Superior temporal gyrus (tissue), 1 donor: Measurements from ENCODE around the gene ELANE.
"Not testable (repeated sequence)": the region's sequence is repeated elsewhere in the genome, so short reads cannot be mapped to it uniquely, and the experiment has no call there.

Experiments
- DNase-seq: peaks from one replicate; pipeline ENCODE4 v3.0.0-alpha.2; 2016; ENCODE audit errors: extremely low spot score

ELANE gene

DNA sequence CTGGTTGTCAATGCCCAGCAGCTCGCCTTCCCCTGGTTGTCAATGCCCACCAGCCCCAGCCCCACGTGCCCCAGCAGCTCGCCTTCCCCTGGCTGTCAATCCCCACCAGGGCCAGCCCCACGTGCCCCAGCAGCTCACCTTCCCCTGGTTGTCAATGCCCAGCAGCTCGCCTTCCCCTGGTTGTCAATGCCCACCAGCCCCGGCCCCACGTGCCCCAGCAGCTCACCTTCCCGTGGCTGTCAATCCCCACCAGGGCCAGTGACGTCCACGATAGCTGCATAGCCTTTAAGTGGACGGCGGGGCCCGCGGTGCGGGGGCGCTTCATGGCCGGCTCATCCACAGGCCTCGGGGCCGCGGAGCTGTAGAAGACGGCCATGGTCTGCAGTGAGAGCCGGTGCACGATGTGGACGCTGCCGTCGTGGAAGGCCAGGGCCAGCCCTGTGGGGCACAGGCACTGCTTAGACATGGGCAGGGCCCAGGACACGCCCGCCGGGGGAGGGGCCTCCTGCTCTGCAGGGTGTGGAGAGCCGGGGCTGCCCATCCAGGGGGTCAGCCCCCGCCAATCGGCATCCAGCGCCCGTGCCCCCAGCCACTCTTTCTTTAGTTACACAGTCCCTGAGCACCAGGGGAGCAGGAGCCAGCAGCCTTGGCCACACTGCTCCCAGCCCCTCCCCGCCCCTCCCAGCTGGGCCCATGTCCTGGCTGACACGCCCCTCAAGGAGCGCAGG is 27.8 kb downstream of the ELANE start:
- DNase-seq: no peak

DNA sequence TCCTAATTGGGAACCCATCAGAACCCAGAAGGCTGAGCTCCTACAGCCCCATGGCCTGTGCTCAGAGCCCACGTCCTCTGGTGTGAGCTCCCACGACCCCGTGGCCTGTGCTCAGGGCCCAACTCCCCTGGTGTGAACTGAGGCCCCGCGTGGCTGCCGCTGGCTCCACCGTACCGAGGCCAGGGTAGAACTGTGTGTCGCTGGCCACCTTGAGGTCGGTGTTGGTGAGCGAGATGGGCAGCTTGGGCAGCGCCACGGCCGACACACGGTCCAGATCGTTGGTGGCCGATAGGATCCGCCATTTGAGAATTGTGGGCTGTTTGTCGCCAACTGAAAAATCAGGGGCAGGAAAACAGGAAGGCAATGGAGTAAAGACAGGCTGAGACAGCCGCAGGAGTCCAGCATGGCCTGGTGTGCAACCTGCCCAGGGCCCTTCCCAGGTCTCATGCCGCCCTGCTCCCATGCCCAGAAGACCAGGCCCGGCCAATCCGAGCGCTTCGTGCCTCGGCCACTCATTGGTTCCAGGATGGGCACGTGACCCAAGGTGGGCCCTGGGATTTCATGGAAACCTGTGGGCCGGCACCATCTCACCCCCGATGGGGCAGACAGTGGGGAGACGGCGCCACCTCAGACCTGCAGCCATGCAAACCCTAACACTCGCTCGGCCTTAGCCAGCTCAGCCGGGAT is 29.4 kb downstream of the ELANE start:
- no peak for DNase-seq

GRCh38 chr19:882871-883497 is 30.9 kb downstream of the ELANE start:
- DNase-seq: no peak

GRCh38 chr19:883661-884211 is 31.6 kb downstream of the ELANE start:
- DNase-seq: no peak

GRCh38 chr19:884420-885211 is 32.5 kb downstream of the ELANE start:
- DNase-seq: no peak

DNA sequence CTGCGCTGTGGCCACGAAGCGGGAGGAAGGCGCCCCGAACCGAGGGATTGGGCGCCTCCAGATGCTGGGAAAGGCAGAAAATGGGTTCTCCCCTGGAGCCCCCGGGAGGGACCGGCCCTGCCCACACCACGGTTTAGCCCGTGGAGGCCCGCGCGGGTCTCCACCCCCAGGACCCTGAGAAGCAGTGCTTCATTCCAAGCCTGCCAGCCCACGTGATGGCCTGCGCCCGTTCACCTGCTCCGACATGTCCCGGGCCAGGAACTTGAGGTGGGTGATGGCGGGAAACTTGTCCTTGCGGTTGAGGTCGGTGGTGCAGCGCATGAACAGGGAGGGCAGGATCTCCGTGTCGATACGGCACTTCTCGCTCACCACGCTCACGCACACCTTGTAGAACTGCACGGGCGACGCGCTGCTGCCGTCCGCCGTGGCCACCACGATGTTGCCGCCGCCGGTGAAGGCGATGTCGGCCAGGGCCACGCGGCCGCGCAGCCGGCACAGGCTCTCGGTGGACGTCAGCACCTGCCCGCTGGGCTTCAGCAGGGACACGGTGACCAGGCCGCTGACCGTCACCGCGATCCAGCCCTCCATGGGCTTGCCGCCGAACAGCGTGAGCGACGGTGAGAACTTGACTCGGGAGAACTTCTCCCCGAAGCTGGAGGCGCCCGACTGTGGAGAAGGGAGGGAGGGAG is 33.6 kb downstream of the ELANE start:
- DNase-seq: no peak

DNA sequence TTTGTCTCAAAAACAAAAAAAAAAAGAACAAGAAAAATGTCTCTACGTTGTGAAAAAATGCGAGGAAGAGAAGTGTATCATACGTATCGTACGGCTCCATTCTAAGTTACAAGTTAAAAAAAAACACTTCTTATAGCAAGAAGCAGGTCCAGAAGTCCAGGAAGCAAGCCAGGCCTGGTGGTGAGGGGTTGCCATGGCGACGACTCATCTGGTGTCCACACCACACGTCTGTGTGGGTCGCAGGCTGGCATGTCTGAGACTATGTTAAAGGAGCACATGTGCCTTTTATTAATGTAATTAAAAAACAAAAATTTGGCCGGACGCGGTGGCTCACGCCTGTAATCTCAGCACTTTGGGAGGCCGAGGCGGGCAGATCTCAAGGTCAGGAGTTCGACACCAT is 35.0 kb downstream of the ELANE start:
- peak; percentile 59 for DNase-seq

DNA sequence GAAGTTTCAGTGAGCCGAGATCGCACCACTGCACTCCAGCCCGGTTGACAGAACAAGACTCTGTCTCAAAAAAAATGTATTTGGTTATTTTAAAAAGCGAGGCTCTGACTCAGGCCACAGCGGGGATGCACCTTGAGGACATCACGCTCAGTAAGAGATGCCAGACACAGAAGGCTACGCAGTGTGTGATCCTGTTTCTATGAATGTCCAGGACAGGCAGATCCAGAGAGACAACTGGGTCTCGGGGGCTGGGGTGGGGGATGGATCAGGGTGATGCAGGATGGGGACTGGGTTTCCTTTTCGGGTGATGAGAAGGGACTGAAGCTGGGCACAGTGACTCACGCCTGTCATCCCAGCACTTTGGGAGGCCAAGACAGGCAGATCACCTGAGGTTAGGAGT is 35.5 kb downstream of the ELANE start:
- DNase-seq: no peak

DNA sequence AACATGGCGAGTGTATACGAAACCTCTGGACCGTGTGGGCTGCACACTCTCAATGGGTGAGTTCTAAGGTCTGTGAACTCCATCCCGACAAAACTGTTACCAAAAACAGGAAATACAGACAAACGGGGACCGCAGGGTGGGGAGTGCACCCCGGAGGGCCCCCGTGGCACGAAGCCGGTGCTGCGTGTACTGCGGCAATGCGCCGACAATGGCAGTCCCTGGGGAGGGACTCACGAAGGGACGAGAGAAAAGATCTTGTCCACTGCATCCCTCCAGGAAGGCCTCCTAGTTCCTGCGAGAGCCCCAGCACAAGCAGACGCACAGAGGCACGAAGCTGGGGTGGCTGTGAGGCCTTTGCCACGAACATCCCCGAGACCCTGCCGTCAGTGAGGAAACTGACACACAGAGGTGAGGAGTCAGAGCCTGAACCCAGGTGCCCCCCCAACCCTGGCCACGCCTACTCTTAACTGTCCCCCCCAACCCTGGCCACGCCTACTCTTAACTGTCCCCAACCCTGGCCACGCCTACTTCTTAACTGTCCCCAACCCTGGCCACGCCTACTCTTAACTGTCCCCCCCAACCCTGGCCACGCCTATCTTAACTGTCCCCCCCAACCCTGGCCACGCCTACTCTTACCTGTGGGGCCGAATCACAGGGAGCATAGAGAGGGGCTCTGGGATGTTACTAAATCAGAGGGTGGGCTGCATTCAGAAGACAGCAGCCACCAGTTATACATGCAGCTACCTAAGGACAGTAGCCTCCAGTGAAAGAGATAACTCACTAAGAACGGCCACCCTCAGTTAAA is 36.7 kb downstream of the ELANE start:
- no peak for DNase-seq

GRCh38 chr19:889662-890295 is 37.7 kb downstream of the ELANE start:
- DNase-seq: no peak

DNA sequence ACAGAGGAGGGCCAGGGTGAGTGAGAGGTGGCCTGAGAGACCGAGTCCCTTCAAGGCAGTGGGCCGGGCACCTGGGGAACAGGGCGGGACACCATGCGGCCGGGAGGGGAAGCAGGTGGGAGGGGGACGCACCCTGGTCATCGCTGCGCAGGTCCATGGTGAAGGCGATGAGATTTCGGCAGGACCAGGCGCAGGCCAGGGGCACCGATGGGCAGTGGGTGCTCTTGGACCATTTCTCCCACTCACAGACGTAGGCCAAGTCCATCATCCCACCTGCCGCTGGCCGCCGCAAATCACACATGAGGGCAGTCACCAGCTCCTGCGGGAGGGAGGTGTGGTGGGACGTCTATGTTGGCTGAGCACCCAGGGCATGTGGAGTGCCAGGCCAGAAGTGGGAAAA is 38.7 kb downstream of the ELANE start:
- no peak for DNase-seq

GRCh38 chr19:891421-892200 is 39.5 kb downstream of the ELANE start:
- not testable (repeated sequence) for DNase-seq

- no peak for DNase-seq
These were observed 40.3 kb downstream of the ELANE start for GRCh38 chr19:892243-892893.

DNA sequence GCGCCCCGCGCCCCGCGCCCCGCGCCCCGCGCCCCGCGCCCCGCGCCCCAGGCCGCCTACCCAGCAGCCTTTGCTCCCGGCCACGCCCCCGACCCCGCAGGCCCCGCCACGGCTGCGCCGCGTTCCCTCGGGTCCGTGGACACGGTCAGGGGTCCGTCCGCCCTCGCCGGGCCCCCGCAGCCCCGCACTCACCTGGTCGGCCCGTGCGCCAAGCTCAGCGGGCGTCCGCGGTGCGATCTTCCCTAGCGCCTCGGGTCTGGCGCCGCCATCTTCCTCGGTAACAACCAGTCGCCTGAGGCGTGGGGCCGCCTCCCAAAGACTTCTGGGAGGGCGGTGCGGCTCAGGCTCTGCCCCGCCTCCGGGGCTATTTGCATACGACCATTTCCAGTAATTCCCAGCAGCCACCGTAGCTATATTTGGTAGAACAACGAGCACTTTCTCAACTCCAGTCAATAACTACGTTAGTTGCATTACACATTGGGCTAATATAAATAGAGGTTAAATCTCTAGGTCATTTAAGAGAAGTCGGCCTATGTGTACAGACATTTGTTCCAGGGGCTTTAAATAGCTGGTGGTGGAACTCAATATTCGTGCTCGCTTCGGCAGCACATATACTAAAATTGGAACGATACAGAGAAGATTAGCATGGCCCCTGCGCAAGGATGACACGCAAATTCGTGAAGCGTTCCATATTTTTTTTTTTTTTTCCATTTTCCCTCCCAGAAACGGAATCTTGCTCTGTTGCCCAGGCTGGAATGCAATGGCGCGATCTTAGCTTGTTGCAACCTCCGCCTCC is 41.0 kb downstream of the ELANE start, which contains the start of the genes MED16 and RNU6-9:
TSS of gene MED16 (minus strand) at position 294 of the 796 bp plus-strand sequence. CDS start 2,056 bp downstream, outside the sequence.
TSS of gene RNU6-9 (plus strand) at position 591 of the 796 bp plus-strand sequence.
- DNase-seq: peak; percentile 98

DNA sequence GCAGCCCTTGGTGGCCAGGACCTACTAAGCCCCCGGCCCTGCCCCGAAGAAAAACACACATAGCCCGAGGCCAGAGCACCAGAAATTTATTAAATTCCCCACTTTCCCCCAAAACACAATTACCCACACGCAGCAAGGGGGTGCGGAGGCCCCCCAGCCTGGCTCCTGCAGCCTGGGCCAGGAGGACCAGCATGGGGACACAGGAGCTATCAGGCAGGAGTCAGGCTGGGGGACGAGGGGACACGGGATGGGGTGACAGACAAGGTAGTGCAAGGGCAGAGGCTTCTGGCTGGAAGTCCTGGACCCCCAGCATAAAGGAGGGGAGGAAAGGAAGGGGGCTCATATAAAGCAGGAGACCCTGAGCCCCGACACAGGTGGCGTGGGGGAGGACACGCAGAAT is 44.3 kb downstream of the ELANE start:
- DNase-seq: no peak

DNA sequence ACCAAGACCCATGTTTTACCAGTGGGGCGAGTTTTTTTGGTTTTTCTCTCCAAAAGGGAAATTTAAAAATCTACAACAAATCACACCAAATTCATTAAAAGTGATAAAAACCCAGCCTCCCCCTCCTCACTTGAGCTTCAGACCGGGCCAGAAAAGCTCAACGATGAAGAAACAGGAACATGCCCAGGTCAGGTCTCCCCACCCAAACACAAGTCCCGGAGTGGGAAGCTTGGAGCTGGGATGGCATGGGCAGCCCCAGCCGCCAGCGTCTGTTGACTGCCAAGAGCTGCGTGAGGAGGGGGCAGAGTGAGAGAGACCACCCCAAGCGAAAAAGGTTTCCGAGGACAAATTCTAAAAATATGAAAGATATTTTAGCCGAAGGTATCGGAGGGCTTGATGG is 44.9 kb downstream of the ELANE start:
- DNase-seq: no peak

GRCh38 chr19:897442-898039 is 45.4 kb downstream of the ELANE start:
- no peak for DNase-seq
